Ovary (tissue), 3 donors: Measurements from ENCODE around the gene TRMT1.

ENCODE experiments used
- EP300 ChIP-seq: sonication (generic); formaldehyde crosslinking; IDR thresholded peaks from one replicate; pipeline ENCODE4 v1.6.1; 2017; ENCODE audit warnings: antibody characterized with exemption
- POLR2A ChIP-seq: fragments of 450-650 bp; IDR thresholded peaks from one replicate; pipeline ENCODE4 v1.6.1; 2017; ENCODE audit warnings: antibody characterized with exemption, mild to moderate bottlenecking, moderate library complexity
- TF ChIP-seq, protein P1 (sequence below), 3 donors: fragments of 450-650 bp in 2 of 3; fragments of 200-600 bp in 1 of 3; IDR thresholded peaks; one replicate each; pipeline versions ENCODE4 v1.5.1 to v1.8.0; 2016 to 2022; ENCODE audit warnings: antibody characterized with exemption in 3 of 3, mild to moderate bottlenecking in 1 of 3
- donor health status: DM: no; HTN: no; CAD: no.

DNA sequence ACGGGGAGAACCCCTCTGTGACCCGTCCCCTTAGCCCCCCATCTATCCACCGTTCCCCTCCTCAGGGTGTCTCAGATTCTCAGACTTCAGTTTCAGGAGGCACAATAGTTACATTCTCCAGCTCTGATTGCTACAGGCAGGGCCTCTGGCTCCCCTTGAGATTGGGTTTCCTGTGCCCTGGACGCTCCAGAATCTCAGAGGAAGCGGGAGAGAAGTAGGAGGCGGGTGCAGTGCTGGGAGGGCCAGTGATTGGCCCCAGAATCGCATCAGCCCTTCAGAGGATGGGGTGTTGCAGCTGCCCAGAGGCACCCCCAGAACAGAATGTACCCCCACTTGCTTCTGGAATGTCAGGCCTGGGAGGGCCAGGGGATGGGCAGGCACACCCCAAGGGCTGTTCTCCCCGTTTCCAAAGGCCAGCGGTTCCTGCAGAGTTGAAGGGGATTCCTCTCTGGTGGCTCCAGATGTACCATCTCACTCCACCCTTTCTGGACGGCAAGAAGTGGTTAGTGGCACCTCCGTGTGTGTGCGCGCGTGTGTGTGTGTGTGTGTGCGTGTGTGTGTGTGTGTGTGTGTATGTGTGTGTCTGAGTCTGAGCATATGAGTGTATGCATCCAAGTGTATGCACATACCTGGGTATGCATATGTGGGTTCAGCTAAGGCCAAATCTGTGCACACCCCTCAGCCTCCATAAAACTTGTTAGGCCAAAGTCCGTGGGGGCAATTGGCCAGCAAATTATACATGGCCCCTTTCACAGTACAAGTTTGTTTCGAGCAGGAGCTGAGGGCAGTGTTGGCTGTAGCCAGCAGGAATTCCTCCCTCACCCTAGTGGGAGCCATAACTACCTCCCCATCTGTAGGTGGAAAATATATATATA, 49.4 kb downstream of the TRMT1 start:
- TF ChIP-seq, protein P1, sequence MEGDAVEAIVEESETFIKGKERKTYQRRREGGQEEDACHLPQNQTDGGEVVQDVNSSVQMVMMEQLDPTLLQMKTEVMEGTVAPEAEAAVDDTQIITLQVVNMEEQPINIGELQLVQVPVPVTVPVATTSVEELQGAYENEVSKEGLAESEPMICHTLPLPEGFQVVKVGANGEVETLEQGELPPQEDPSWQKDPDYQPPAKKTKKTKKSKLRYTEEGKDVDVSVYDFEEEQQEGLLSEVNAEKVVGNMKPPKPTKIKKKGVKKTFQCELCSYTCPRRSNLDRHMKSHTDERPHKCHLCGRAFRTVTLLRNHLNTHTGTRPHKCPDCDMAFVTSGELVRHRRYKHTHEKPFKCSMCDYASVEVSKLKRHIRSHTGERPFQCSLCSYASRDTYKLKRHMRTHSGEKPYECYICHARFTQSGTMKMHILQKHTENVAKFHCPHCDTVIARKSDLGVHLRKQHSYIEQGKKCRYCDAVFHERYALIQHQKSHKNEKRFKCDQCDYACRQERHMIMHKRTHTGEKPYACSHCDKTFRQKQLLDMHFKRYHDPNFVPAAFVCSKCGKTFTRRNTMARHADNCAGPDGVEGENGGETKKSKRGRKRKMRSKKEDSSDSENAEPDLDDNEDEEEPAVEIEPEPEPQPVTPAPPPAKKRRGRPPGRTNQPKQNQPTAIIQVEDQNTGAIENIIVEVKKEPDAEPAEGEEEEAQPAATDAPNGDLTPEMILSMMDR (IDR thresholded peaks at IDR 0.05) = no peak
- TF ChIP-seq POLR2A (no peak), EP300 (no peak)
